ENCODE results near the gene FRK.
A peak's percentile ranks its signal among the peaks of the same experiment; 100 is the strongest.
"Not testable (repeated sequence)": the region's sequence is repeated elsewhere in the genome, so short reads cannot be mapped to it uniquely, and the experiment has no call there.

The FRK gene

GRCh38 chr6:116060572-116061283, at the start of gene FRK:
TSS of gene FRK (minus strand) at chr6:116060891. CDS start at chr6:116060311, 580 bp downstream.
- no peak for DNase-seq (ENCODE audit: low read depth)

GRCh38 chr6:116108836-116109235, 48.1 kb upstream of the FRK start:
- DNase-seq (ENCODE audit: low read depth), result no peak

GRCh38 chr6:116106146-116106545, 45.5 kb upstream of the FRK start:
- no peak for DNase-seq (ENCODE audit: low read depth)

GRCh38 chr6:116105247-116105646, 44.6 kb upstream of the FRK start:
- DNase-seq (ENCODE audit: low read depth), result no peak

- no peak for DNase-seq (ENCODE audit: low read depth)
Observed at GRCh38 chr6:116104636-116105035, 43.9 kb upstream of the FRK start.

- no peak for DNase-seq (ENCODE audit: low read depth)
Observed at GRCh38 chr6:116102873-116103272, 42.2 kb upstream of the FRK start.

- DNase-seq (ENCODE audit: low read depth), result no peak
Observed at GRCh38 chr6:116101790-116102189, 41.1 kb upstream of the FRK start.

GRCh38 chr6:116101302-116101718, 40.6 kb upstream of the FRK start:
- DNase-seq (ENCODE audit: low read depth), result no peak

- DNase-seq (ENCODE audit: low read depth), result peak; percentile 59
Observed at GRCh38 chr6:116100419-116101301, 40.0 kb upstream of the FRK start, which contains the start of gene NT5DC1. TSS of gene NT5DC1 (plus strand) at chr6:116100853. CDS start at chr6:116100931, 78 bp downstream.

- no peak for DNase-seq (ENCODE audit: low read depth)
Observed at GRCh38 chr6:116099036-116099435, 38.3 kb upstream of the FRK start.

- no peak for DNase-seq (ENCODE audit: low read depth)
Observed at GRCh38 chr6:116096979-116097816, 36.5 kb upstream of the FRK start.

- not testable (repeated sequence) for DNase-seq (ENCODE audit: low read depth)
Observed at GRCh38 chr6:116096048-116096759, 35.5 kb upstream of the FRK start.

- no peak for DNase-seq (ENCODE audit: low read depth)
Observed at GRCh38 chr6:116094041-116094440, 33.4 kb upstream of the FRK start.

GRCh38 chr6:116090251-116090650, 29.6 kb upstream of the FRK start:
- no peak for DNase-seq (ENCODE audit: low read depth)

- no peak for DNase-seq (ENCODE audit: low read depth)
Observed at GRCh38 chr6:116088946-116089345, 28.3 kb upstream of the FRK start.

- no peak for DNase-seq (ENCODE audit: low read depth)
Observed at GRCh38 chr6:116087437-116088027, 26.8 kb upstream of the FRK start.

GRCh38 chr6:116084284-116084683, 23.6 kb upstream of the FRK start:
- no peak for DNase-seq (ENCODE audit: low read depth)

GRCh38 chr6:116083052-116083451, 22.4 kb upstream of the FRK start:
- no peak for DNase-seq (ENCODE audit: low read depth)

- no peak for DNase-seq (ENCODE audit: low read depth)
Observed at GRCh38 chr6:116078945-116079344, 18.3 kb upstream of the FRK start.

GRCh38 chr6:116078522-116078921, 17.8 kb upstream of the FRK start:
- no peak for DNase-seq (ENCODE audit: low read depth)

- DNase-seq (ENCODE audit: low read depth), result no peak
Observed at GRCh38 chr6:116074732-116075390, 14.2 kb upstream of the FRK start.

Measured in stimulated activated CD8-positive, alpha-beta memory T cell treated with anti-CD3 and anti-CD28 coated beads, Interleukin-15, amount 100 ng/mL, for 1 hour (primary cell).